ENCODE measurements around the gene HSPB7.
A peak's percentile ranks its signal among the peaks of the same experiment; 100 is the strongest.
"Not testable (repeated sequence)": the region's sequence is repeated elsewhere in the genome, so short reads cannot be mapped to it uniquely, and the experiment has no call there.

The HSPB7 gene

DNA sequence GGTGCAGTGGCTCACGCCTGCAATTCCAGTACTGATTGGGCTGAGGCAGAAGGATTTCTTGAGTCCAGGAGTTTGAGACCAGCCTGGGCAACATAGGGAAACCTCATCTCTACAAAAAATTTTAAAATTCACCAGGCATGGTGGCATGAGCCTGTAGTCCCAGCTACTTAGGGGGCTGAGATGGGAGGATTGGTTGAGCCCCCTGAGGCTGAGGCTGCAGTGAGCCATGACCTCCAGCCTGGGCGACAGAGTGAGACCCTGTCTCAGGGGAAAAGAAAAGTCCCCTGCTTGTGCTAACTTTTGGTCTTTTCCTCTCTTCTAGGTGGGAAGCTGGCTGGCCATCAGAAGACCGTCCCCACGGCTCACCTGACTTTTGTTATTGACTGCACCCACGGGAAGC is 12.2 kb downstream of the HSPB7 start:
- no peak for DNase-seq

DNA sequence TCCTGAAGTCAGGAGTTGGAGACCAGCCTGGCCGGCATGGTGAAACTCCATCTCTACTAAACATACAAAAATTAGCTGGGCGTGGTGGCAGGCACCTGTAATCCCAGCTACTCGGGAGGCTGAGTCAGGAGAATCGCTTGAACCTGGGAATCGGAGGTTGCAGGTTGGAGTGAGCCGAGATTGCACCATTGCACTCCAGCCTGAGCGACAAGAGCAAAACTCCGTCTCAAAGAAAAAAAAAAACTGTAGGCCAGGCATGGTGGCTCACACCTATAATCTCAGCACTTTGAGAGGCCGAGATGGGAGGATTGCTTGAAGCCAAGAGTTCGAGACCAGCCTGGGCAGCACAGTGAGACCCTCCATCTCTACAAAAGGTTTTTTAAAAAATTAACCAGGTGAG is 16.6 kb downstream of the HSPB7 start:
- not testable (repeated sequence) for DNase-seq

DNA sequence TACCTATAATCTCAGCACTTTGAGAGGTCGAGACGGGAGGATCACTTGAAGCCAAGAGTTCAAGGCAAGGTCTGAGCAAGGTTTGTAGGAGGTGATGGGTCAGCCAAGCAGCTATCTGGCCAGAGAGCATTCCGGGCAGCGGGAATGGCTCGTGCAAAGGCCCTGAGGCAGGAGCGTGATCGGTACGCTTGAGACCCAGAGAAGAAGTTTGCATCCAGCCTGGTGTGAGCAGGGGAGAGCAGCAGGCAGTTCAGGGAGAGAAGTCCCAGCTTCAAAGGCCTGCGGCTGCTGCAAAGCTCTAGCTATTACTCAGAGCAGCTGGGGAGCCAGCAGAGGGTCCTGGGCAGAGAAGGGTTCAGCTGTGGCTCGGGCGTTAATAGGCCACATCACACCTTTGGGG is 18.9 kb downstream of the HSPB7 start:
- no peak for DNase-seq

DNA sequence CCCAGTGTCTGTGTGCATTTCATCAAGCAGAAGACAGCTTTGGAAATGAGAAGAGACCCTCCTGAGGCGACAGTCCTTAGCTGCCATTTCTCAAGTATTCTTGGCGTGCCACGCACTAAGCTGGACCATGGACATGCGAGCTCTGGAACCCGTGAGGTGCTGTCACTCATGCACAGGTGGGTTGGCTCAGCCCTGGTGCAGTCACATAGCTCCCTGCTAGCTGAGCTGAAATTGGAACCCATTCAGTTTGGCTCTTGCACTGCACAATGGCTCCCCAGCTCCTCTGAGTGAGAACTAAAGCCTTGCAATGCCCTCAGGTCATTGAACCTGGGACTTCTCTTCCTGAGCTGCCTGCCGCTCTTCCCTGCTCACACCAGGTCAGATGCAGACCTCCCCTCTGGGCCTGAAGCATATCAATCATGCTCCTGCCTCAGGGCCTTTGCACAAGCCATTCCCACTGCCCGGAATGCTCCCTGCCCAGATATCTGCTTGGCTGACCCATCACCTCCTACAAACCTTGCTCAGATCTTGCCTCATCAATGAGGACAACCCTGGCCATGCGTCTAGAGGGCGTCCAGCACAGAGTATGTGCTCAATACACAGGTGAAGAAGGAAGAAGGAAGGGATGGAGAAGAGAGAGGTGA is 20.1 kb downstream of the HSPB7 start:
- no peak for DNase-seq

DNA sequence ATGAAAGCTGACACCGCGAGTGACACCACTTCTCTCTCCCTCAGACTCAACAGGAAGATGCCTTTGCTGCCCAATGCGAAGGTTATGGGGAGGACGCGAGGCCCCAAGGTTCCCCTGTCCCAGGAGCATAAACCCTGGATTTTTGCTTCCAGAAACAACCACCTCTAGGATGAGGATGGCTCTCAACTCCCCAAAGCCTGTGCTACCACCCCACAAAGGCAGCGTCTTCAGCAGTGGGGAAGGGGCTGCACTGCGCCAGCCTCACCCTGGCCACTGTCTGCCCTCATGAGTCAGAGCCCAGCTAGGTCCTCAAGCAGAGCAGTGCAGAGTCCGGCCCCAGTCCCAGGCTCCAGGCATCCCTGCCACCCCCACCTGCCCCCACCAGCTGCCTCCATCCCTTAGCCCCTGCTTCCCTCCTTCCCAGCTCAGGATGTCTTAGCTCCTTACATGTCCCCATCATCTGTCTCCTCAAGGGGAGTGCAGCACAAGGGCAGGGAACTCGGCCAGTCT is 20.7 kb downstream of the HSPB7 start:
- no peak for DNase-seq

DNA sequence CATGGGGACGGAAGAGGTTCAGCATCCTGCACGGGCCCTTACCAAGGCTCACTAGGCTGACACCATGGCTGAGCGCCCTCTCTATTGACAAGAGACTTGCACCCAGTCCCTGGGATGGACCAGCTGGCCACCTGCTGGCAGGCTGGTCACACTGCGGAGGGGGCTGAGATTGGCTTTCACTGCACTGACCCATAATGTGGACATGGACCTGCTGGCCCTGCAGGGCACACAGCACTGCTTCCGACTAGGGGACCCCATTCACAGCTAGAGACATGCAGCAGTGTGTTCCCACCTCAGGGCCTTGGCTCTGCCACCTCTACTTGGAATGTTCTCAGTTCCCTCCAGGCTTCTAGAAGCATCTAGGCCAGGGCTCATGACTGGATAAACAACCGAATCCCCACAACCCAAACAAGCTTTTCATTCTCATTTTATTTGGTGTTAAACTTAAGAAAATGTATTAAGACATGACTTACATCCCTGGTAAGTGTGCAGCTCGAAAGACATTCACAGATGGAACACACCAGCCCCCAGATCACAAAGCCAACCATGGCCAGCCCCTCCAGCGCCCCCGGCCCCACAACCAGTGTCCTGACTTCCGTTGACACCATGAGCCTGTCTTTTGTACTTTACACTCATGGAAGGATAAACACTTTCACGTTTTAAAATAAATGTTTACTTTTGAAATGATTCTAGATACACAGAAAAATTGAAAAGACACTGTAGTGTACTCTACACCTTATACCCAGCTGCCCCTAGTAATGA is 23.1 kb downstream of the HSPB7 start:
- DNase-seq: peak; percentile 82

DNA sequence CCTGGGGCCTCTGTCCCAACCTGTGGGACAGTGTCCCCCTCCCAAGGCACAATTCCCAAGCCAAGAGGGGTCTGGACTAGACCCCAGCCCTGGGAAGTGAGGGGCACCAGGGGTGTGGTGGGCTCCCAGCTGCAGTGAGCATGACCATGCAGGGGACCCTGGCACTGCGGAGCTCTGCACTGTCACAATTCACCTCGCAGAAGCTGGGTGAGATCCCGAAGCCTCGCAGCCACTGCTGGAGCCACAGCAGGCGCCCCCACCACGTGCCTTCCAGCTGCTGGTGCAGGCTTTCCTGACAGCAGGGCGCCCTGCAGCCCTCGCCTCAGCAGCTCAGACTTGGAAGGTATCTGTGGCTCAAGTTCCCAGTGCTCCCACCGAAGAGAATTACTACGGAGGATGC is 23.8 kb downstream of the HSPB7 start:
- no peak for DNase-seq

DNA sequence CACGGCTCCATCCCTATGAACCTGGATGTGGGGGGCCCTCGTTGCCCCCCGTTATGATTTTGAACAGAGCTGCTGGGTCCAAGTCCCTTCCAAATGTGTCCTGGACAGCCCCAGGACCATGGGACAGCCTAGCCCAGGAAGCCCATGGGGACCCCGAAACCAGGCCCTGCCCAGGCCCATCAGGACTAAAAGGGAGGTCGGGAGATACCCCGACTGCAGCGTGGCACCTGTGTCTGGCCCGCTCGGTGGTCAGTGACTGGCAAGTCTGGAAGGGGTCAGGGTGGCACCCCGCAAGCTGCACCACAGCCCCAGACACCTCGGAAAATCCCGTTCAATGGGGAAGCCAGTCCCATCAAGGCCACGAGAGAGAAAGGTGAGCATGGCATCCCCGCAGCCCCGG is 24.2 kb downstream of the HSPB7 start:
- no peak for DNase-seq

DNA sequence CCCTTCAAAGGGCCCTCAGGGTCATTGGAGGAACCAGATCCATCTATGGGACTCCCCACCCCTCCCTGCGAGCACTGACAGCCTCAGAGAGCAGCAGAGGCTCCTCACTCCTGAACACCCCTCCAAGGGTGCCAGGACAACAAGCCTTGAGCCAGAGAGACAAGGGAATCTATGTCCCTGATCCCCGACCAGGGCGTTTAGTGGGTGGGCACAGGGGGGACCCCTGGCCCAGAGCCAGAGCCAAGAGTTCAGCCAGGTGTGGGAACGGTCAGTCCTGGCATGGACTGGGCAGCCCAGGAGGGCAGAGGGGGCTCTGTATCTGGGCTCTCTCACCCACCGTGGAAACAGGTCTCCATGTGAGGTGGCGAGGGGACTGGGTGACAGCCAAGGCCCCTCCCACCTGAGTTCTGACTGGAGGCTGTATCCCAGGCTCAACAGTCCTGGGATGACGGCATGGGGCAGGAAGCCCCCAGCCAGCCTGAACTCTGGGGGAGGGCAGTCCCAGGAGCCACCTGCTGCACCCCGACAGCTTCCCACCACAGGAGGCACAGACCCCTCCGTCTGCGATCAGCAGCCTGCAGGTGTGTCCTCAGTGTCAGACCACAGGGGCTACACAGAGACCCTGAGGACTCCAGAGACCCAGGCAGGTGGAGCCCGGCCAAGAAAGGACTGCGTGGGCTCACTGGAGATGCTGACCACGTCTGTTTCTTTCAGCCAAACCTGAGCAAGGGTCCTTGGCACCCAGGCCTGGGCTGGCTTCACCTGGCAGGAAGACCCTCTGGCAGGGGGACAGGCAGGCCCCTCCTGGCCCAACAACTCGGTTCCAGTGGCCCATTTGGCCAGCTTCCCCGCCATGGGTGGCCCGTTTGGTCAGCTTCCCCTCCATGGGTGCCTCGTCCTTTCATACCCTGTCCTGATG is 25.0 kb downstream of the HSPB7 start:
- DNase-seq: no peak

DNA sequence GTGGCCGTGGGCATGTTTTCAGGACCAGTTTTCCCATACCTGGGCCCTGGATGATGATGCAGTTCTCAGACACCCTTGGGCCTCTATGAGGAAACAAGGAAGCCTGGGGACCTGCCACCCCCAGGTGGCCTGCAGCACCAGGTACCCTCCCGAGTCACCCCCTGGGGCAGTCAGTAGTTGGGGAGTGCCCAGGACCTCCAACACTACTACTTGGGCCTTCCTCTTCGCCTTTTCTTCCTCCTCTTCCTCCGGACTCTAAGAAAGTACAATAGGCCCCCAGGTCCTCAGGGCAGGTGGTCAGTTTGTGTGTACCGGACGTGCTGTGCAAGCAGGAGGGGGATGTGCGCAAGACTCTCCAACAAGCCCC is 25.7 kb downstream of the HSPB7 start:
- no peak for DNase-seq

DNA sequence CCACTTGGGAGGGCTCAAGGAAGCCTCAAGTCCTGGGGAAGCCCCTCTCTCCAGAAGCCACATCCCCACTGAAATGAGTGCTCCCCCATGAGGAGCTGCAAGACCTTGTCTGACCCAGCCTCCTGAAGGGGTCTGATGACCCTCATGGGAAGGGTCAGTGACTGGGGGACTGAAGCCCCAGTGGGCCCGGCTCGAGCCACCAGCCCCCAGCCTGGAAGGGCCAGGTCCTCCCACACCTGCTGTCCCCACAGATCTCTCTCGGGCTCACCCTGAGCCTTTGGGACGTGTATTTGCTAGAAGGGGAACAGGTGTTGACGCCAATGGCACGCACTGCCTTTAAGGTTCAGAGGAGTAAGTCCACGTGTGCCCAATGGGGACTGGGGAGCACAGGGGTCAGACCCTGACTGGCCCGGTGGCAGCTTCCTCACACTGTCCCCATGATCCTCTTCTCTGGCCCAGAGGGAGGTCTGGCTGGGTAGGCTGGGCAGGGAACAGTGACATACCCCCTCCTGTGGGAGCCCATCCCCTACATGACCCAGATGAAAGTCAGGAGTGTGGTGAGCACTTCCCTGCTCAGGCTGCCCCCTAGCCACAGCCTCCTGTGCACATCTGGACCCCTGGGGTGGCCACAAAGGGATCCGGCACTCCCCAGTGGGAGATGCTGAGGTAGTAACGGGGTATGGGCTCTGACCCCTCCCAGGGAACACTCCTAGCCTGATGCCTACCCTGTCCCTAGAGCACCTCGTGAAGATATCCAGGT is 26.2 kb downstream of the HSPB7 start:
- DNase-seq: no peak

DNA sequence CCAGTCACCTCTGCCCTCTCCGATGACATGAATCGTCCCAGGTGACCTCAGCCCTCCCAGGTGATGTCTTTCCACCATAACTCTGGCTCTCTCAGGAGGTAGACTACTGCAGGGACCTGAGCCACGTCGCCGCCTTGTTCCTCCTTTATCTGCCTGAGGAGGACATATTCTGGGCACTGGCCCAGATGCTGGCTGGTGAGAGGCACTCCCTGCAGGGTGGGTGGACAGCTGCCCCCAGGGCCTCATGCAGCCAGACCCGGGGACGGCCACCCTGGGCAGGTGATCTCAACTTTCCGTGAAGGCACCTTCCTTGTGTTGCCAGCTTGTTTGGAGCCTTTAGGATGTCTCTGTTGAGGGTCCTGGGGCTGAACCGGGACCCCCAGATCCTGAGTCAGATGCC is 28.1 kb downstream of the HSPB7 start:
- DNase-seq: no peak

DNA sequence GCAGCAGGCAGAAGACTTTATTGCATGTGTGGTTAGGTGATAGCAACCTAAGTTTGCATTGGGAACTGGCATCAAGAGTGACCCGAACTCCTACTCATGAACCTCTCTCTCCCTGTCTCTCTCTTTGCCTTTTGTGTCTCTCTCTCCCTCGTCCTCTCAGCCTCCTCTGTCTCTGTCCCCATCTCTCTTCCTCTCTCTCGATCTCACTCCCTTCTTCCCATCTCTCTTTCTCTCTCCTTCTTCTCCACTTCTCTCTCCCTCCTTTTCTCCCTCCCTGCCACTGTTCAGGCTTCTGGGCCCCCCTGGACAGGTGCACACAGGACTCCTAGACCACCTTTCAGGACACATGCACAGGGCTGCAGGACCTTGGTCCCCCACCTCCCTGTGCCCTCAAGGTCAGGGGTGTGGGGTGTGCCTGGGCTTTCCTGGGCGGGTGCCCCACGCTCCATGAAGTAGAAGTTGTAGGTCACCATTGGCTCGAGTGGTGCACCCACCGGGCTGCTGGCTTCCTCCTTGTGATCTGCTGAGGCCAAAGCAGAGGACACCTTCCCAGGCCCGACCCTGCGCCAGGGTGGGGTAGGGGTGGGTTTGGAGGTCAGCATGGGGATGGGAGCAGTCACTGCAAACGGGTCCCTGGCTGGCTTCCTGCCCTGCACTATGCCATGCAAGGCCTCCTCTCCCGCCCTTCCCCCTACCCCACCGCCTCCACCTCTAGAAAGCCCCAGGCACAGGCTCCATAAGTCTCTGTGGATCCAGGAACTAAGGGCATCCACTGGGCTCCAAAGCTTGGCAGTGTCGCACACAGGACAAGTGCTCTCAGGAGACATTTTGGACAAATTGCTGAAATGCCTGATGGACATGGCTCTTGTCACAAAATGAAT is 28.7 kb downstream of the HSPB7 start:
- DNase-seq: no peak

DNA sequence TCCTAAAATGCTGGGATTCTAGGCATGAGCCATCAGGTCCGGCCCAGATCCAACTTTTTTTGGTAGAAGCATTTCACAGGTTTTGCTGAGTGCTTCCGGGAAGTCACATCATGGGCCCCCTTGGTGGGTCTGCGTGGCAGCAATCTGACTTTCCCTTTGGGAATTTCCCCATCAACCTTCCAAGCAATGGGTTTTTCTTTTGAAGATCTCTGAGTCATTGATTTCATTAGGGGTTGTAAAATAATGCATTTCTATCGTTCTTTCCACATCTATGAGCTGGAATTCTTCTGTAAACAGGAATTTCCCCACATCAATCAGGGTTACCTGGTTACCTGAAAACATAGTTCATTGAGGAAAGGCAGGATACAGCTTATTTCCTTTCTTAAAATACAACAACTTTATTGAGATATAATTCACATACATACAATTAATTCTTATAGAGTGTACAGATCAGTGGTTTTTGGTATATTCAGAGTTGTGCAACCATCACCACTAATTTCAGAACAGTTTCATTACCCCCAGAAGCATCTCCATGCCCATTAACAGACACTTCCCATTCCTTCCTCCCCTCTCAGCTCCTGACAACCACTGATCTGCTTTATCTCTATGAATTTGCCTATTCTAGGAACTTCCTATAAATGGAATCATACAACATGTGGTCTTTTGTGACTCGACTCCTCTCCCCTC is 32.1 kb downstream of the HSPB7 start:
- no peak for DNase-seq

DNA sequence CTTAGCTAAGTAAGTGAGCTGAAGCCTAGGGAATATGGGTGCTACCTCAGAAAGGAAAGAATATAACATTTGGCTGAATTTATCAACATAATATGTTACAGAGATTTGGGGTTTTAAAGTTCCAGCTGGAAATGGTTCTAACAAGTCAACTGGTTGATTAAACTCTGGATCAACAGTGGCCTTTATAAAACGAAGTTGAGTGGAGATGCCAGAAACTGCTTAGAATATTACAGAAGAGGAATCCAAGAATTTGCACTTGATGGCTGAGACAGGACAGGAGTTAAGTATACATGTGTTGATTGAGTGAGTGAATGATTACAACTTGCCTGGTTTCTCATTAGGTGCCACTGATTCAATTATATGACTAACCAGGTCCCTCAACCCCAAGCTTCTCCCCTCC is 34.6 kb downstream of the HSPB7 start:
- DNase-seq: no peak

DNA sequence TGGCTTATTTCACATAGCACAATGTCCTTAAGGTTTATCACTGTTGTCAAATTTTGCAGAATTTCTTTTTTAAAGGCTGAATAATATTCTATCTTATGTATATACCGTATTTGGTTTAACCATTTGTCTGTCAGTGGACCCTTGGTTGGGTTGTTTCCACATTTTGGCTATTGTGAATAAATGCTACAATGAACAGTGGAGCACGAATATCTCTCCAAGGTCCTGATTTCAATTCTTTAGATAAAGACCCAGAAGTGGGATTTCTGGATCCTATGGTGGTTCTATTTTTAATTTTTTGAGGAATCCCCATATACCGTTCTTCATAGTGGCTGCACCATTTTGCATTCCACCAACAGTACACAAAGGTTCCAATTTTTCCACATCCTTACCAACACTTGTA is 36.2 kb downstream of the HSPB7 start:
- DNase-seq: no peak

DNA sequence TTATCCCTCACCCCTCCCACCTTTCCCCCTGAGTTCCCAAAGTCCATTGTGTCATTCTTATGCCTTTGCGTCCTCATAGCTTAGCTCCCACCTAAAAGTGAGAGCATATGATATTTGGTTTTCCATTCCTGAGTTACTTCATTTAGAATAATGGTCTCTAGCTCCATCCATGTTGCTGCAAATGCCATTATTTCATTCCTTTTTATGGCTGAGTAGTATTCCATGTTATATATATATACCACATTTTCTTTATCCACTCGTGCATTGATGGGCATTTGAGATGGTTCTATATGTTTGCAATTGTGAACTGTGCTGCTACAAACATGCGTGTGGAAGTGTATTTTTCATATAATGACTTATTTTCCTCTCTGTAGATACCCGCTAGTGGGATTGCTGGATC is 39.9 kb downstream of the HSPB7 start:
- not testable (repeated sequence) for DNase-seq

DNA sequence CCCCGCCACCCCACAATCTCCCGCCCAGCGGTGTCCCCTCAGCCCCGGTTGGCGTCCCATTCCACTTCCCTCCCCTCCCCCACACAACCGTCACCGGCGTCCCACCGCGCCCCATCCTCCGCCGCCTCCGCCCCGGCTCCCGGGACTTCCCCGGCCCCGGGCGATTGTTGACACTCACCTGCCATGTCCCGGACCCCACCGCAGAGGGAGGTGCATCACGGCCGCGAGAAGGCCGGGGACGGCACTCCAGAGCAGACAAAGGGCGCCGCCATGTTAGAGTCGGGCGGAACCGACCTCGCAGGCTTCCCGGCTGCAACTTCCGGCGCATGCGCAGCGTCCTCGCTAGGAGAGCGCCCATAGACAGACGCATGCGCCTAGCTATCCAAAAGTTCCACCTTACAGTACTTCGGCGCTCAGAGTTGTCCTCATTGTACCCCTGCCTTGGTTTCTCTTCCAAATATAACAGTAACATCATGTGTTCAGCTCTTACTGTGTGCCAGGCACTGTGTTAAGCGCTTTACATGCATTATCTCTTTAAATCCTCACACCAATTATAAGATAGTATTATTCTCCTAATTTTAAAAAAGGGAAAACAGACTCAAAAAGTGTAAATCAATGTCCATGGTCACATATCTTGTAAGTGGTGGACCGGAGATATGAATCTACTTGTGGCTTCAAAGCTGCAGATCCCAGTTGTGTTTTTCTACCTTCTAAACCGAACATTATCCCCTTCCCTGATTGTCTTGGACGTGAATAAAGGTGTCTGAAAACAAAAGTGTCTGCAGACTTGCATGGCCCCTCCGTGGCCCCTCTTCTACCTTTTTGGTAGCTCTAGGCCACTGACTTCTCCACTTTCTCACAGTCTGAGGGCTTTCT is 41.8 kb downstream of the HSPB7 start, which contains the start of gene ZBTB17:
ZBTB17 (minus strand) TSS at position 297 of the 876 bp plus-strand sequence. CDS start 27,606 bp downstream, outside the sequence.
- peak; percentile 99 for DNase-seq

DNA sequence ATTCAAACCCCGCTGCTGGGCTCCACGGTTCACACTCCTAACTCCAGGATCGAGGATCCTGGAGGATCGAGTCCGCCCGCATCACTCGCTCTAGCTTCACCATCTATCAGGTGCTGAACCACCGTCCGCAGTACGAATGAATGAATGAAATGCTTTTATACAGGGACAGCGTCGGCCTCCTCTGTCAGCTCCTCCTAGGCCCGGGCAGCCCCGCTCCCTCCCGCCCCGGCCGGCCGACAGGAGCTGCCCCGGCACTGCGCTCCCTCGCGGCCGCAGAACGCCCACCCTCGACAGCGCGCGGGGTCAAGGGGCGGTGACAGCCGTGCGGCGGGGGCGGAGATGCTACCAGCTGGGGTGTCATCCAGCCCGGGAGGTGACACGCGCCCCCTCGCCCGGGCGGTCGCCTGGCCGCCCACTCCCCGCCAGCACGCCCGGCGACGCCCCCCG is 42.5 kb downstream of the HSPB7 start:
- DNase-seq: peak; percentile 93

DNA sequence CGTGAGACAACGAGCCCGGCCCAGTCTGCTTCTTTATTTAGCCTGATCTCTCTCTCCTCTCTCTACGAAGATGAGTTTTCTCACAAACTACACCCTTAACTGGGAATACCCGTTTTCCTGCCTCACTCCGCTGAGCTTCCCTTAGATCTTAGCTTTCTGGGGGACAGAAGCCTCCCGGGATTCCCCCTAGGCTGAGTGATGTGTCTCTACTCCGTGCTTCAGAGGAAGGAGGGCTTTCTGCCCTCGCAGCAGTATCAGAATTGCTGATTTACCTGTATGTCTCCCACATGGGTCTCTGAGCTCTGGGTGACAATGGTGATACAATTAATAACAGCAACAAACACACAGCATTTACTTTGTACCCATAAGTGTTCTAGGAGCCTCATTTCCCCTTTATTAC is 43.0 kb downstream of the HSPB7 start:
- DNase-seq: peak; percentile 72
